ACC112 (cell line): ENCODE results near the gene MSH3.

Experiments
- H2AFZ ChIP-seq: fragments of 200-600 bp; sonication (generic); one replicate; pipeline ENCODE4 v1.6.0; 2017; ENCODE audit warnings: antibody characterized with exemption, low read length; ENCODE audit not compliant: unreplicated experiment
- H3K27ac ChIP-seq: fragments of 200-600 bp; sonication (generic); 2 replicates; pipeline ENCODE4 v1.5.1; 2014; ENCODE audit warnings: low read depth, mild to moderate bottlenecking, antibody characterized with exemption, low read length, moderate library complexity
- H3K27me3 ChIP-seq: fragments of 200-600 bp; sonication (generic); 2 replicates; pipeline ENCODE4 v1.6.1; 2014; ENCODE audit warnings: mild to moderate bottlenecking, antibody characterized with exemption, low read length, moderate library complexity, mixed read lengths; ENCODE audit not compliant: insufficient read depth
- H3K36me3 ChIP-seq: fragments of 200-600 bp; sonication (generic); 2 replicates; pipeline ENCODE4 v1.6.1; 2016; ENCODE audit warnings: mild to moderate bottlenecking, antibody characterized with exemption, low read length, moderate library complexity, mixed read lengths; ENCODE audit not compliant: insufficient read depth
- H3K4me1 ChIP-seq: fragments of 200-600 bp; sonication (generic); one replicate; pipeline ENCODE4 v1.6.1; 2016; ENCODE audit warnings: low read length, mixed read lengths; ENCODE audit not compliant: insufficient read depth, unreplicated experiment, control insufficient read depth
- H3K4me3 ChIP-seq: fragments of 200-600 bp; sonication (generic); 2 replicates; pipeline ENCODE4 v1.5.1; 2014; ENCODE audit warnings: mild to moderate bottlenecking, low read depth, low read length
- H3K79me2 ChIP-seq: fragments of 200-600 bp; sonication (generic); one replicate; pipeline ENCODE4 v1.6.0; 2016; ENCODE audit warnings: low read length; ENCODE audit not compliant: control insufficient read depth, unreplicated experiment, insufficient read depth

MSH3 gene

DNA sequence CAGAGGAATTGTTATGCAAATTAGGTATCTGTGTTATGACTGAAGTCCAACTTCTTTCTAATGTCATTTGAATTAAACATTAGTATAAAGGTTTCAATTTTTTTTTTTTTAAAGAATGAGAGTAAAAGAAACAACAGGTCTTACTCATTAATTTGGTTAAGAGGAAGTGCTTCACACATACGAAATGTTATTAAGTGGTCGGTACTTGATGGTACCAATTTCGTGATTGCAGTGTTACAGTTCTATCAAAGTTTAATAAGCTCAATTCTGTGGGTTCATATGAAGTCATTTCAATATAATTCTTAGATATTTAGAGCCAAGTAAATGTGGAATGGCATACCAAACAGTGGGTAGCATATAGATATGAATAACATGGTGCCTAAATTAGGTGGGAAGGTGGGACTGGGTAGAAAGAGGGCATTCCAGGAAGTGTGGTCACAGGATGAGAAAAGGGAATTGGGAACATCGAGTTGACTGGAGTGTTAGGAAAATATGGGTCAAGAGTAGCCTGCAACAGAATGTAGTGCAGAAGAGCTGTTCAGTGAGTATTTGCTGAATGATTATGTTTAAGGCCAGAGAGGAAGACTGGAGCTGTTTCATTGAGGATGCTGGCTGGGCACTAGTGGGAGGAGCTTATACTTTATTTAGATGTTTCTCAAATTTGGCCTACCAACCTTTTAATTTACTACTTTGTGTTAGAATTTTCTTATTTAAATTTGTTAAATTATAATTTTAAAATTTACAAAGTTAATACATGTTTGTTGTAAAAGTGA lies 34.4 kb downstream of the MSH3 start:
- Histone ChIP-seq H3K27me3 (no peaks in the 10 kb centered on the region), H3K79me2 (no peaks in the 10 kb centered on the region), H3K27ac (no peak overlapping the region), H3K4me1 (peaks cover 3% of the 10 kb centered on the region), H3K4me3 (no peak overlapping the region), H3K36me3 (no peaks in the 10 kb centered on the region), H2AFZ (no peak overlapping the region)

DNA sequence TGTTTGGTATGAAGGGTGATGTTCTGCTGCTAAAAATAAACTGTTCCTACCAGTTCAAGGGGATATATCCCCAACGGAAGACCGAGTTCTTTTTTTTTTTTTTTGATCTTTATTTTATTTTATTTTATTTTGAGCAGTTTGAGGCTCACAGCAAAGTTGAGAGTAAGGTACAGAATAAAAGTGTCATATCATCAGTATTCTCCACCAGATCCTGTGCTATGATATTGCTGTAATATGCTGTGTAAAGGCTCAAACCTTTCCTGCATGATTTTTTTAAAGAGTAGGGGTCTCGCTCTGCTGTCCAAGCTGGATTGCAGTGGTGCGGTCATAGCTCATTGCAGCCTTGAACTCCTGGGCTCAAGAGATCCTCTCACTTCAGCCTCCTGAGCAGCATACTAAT lies 35.2 kb downstream of the MSH3 start:
- no peaks in the 10 kb centered on the region for H3K27me3 ChIP-seq
- no peak overlapping the region for H3K4me3 ChIP-seq
- H3K79me2 ChIP-seq, result no peaks in the 10 kb centered on the region
- H3K27ac ChIP-seq, result no peak overlapping the region
- no peaks in the 10 kb centered on the region for H3K36me3 ChIP-seq
- H2AFZ ChIP-seq, result no peak overlapping the region
- H3K4me1 ChIP-seq, result peaks cover 3% of the 10 kb centered on the region

DNA sequence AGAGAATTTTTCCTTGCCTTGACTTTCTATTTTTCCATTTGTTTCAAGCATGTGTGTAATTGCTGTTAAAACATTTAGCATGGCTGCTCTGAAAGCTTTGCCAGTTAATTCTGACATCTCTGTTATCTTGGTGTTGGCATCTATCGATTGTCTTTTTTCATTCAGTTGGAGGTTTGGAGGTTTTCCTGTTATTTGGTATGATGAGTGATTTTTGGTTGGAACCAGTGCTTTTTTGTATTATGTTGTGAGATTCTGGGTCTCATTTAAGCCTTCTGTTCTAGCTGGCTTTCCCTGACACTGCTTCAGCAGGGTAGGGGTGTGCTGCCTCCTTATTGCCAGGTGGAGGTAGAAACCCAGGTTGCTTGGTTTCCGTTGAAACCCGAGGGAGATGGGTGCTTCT lies 41.2 kb downstream of the MSH3 start:
- Histone ChIP-seq H3K79me2 (no peaks in the 10 kb centered on the region), H3K36me3 (no peaks in the 10 kb centered on the region)

DNA sequence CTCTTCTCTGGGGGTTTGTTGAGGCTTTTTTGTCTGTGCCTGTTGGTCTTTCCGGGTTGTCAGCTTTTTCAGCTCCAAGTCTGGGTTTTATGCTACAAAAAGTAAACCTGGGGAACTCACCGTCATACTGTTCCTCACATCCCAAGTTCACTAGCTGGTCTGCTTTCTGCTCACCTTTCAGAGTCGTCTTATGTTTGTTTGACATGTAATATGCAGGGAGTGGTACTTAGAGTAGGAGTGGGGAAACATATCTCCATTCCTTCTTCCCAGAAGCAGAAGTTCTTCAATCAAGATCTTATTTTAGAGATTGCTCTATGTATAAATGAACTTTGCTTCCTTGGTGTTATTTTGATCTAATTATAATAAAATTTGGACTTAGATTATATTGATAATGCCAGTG lies 42.0 kb downstream of the MSH3 start:
- no peaks in the 10 kb centered on the region for H3K4me1 ChIP-seq
- no peaks in the 10 kb centered on the region for H3K79me2 ChIP-seq
- no peak overlapping the region for H3K4me3 ChIP-seq
- H2AFZ ChIP-seq, result no peak overlapping the region
- H3K36me3 ChIP-seq, result no peaks in the 10 kb centered on the region
- H3K27ac ChIP-seq, result no peak overlapping the region
- H3K27me3 ChIP-seq, result no peaks in the 10 kb centered on the region

More for the DNA sequence above, 41.2 kb downstream of the MSH3 start:
- Histone ChIP-seq H3K27me3 (no peaks in the 10 kb centered on the region), H3K4me1 (no peaks in the 10 kb centered on the region), H3K4me3 (no peak overlapping the region), H2AFZ (no peak overlapping the region), H3K27ac (no peak overlapping the region)

DNA sequence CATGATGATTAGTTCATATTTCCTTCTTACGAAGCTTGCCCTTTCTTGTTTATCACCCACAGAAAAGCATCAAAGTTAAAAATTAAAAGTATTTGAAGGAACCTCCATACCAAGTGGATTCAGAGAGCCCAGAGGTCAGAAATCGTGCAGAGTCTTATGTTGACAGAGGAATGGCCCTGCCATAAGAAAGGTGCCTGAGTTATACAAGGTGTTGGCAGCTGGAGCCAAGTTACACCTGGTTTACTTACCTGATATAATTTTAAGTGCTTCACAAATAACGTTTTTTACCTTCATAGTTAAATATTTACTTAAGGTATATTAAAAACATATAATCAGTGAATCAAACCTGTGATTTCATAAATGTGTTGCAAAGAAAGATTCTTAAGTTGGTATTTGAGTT lies 42.6 kb downstream of the MSH3 start:
- H3K4me3 ChIP-seq, result no peak overlapping the region
- H3K79me2 ChIP-seq, result no peaks in the 10 kb centered on the region
- H2AFZ ChIP-seq, result no peak overlapping the region
- H3K27ac ChIP-seq, result no peak overlapping the region
- H3K4me1 ChIP-seq, result no peaks in the 10 kb centered on the region
- no peaks in the 10 kb centered on the region for H3K27me3 ChIP-seq
- H3K36me3 ChIP-seq, result no peaks in the 10 kb centered on the region

DNA sequence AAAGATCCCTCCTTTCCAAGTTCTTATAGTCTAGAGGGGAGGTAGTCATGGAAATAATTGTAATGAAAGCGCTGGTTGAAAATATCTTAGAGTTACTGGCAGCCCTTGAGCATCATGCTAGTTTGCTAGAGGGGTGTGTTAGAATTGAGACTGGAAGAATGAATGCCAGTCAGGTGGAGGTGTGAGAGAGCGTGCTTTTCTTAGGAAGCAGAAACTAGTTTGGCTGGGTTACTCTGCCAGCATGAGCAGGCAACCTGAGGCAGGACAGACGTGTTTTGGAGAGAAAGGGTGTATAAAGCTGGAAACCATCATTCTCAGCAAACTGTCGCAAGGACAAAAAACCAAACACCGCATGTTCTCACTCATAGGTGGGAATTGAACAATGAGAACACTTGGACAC lies 43.9 kb downstream of the MSH3 start:
- no peaks in the 10 kb centered on the region for H3K27me3 ChIP-seq
- H3K27ac ChIP-seq, result no peak overlapping the region
- no peak overlapping the region for H2AFZ ChIP-seq
- no peaks in the 10 kb centered on the region for H3K36me3 ChIP-seq
- no peaks in the 10 kb centered on the region for H3K4me1 ChIP-seq
- no peak overlapping the region for H3K4me3 ChIP-seq
- no peaks in the 10 kb centered on the region for H3K79me2 ChIP-seq

DNA sequence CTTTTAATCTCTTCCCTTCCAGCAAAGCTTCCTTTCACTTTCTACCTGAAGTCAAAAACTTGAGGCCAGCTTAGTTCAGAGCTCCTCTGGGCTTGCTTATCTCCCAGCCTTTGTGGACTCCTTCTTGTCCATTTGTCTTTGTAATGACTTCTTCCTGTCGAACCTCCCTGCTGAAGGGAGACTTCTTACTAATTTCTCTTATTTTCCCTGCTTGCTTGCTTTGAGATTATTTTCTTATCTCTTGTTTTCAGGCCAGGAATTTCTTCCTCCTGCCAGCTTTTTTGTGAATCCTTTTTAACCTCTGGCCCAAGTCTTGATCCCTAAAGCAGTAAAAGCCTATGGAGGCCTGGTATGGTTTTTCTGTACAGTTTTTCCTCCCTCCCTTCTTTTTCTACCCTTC lies 47.1 kb downstream of the MSH3 start:
- no peaks in the 10 kb centered on the region for H3K36me3 ChIP-seq
- H3K4me1 ChIP-seq, result no peaks in the 10 kb centered on the region
- no peak overlapping the region for H3K27ac ChIP-seq
- H2AFZ ChIP-seq, result no peak overlapping the region
- H3K4me3 ChIP-seq, result no peak overlapping the region
- H3K79me2 ChIP-seq, result no peaks in the 10 kb centered on the region
- no peaks in the 10 kb centered on the region for H3K27me3 ChIP-seq

DNA sequence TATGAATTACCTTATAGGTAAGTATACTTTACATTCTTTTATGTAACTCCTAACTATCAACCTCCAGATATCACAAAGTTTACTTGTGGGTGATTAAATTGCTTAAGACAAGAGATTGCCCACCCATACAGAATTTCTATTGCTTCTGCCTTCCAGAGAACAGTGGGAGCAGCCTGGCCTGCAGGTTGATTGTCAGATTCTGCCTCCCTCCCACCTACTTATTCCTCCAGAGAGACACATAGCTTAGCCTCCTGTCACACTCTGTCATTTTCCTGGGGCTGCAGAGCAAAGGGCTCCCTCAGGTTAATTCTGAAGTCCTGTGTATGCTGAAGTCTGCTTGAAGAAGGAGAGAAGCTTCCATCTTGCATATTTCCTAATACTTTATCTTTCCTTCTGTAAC lies 48.8 kb downstream of the MSH3 start:
- Histone ChIP-seq H3K79me2 (no peaks in the 10 kb centered on the region), H3K27me3 (no peaks in the 10 kb centered on the region), H3K36me3 (no peaks in the 10 kb centered on the region), H2AFZ (no peak overlapping the region), H3K4me3 (no peak overlapping the region), H3K27ac (no peak overlapping the region), H3K4me1 (no peaks in the 10 kb centered on the region)

DNA sequence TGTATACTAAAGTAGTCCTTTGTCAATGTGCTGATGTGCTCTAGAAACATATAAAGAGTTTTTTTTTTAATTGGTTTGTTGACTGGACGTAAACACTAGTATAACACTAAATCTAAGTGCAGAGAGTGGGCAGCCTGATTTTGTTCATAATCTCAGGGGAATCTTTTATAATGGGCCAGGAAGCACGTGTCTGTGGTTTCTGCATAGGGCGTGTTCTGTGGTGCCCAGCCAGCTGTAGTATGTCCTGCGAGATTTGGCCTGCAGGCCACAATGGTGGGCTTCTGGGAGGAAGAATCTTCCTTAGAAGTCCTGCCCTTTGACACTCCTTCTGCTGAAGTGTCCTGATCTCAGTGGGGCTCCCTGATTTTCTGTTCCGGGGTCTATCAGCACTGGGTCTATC lies 49.3 kb downstream of the MSH3 start:
- no peaks in the 10 kb centered on the region for H3K27me3 ChIP-seq
- no peaks in the 10 kb centered on the region for H3K79me2 ChIP-seq
- H3K27ac ChIP-seq, result no peak overlapping the region
- no peaks in the 10 kb centered on the region for H3K4me1 ChIP-seq
- H3K4me3 ChIP-seq, result no peak overlapping the region
- no peak overlapping the region for H2AFZ ChIP-seq
- no peaks in the 10 kb centered on the region for H3K36me3 ChIP-seq

DNA sequence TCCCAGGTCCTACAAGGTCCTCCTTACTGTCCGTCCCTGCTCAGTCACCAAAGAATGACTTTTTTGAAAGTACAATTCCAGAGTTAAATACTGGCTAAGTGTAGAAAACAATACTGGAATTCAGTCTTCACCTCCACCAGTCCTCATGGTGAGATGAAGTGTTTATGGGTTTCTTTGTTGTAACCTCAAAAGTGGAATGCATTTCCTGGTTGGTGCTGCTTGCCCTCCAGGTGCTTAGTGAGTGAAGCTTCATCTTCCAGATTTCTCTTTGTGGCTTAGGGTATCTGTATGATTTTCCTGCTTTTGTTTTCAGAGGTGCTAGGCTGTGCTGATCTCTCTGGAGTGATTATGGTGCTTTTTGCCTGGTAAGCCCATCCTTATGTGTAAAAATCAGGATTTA lies 49.8 kb downstream of the MSH3 start:
- H3K79me2 ChIP-seq, result no peaks in the 10 kb centered on the region
- no peaks in the 10 kb centered on the region for H3K36me3 ChIP-seq
- no peak overlapping the region for H3K4me3 ChIP-seq
- H2AFZ ChIP-seq, result no peak overlapping the region
- no peak overlapping the region for H3K27ac ChIP-seq
- no peaks in the 10 kb centered on the region for H3K27me3 ChIP-seq
- no peaks in the 10 kb centered on the region for H3K4me1 ChIP-seq

DNA sequence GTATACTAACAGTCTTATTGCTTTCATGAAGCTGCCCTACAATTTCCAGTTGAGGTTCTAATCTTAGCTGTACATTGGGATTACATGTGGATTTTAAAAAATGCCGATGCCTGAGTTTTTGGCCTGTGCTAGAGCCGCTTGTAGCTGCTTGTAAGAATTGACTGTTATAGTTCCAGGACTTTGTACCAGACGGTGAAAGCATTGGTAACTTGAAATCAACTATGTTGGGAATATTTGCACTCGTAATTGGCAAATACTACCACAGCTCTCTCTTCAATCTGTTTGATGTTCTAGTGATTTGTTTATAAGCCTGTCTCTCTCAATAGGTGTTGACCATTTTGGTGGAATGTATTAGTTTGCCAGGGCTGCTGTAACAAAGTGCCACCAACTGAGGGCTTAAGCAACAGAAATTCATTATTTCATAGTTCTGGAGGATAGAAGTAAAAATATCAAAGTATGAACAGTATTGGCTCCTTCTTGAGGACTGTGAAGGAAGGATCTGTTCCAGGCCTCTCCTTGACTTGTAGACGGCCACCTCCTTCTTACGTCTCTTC lies 50.8 kb downstream of the MSH3 start:
- H3K79me2 ChIP-seq, result no peaks in the 10 kb centered on the region
- no peak overlapping the region for H3K27ac ChIP-seq
- no peaks in the 10 kb centered on the region for H3K4me1 ChIP-seq
- H2AFZ ChIP-seq, result no peak overlapping the region
- H3K36me3 ChIP-seq, result no peaks in the 10 kb centered on the region
- H3K27me3 ChIP-seq, result no peaks in the 10 kb centered on the region
- no peak overlapping the region for H3K4me3 ChIP-seq
